Adipocyte (in vitro differentiated cells): ENCODE data around the gene C5.

Source experiments
- DNase-seq: peaks from one replicate; pipeline ENCODE4 v3.0.0-alpha.2; 2015; ENCODE audit warnings: low read depth
- H3K27me3 ChIP-seq: replicated peaks from 2 replicates; pipeline ENCODE4 v1.7.0; 2013; ENCODE audit warnings: mild to moderate bottlenecking, low read length, moderate library complexity; ENCODE audit not compliant: control insufficient read depth, insufficient read depth
- H3K36me3 ChIP-seq: 2 replicates; pipeline ENCODE4 v1.7.0; 2013; ENCODE audit warnings: low read length, mild to moderate bottlenecking, moderate library complexity; ENCODE audit not compliant: control insufficient read depth, insufficient read depth, severe bottlenecking
- H3K4me1 ChIP-seq: 2 replicates; pipeline ENCODE4 v1.7.0; 2013; ENCODE audit warnings: mild to moderate bottlenecking, low read length, moderate library complexity; ENCODE audit not compliant: control insufficient read depth, insufficient read depth
- H3K4me3 ChIP-seq: 2 replicates; pipeline ENCODE4 v1.7.0; 2013; ENCODE audit warnings: mild to moderate bottlenecking, low read length, moderate library complexity
- H3K9ac ChIP-seq: 2 replicates; pipeline ENCODE4 v1.7.0; 2013; ENCODE audit warnings: mild to moderate bottlenecking, low read length, moderate library complexity
- H3K9me3 ChIP-seq: 2 replicates; pipeline ENCODE4 v1.7.0; 2013; ENCODE audit warnings: mild to moderate bottlenecking, low read length, moderate library complexity; ENCODE audit not compliant: control insufficient read depth

The C5 gene

DNA sequence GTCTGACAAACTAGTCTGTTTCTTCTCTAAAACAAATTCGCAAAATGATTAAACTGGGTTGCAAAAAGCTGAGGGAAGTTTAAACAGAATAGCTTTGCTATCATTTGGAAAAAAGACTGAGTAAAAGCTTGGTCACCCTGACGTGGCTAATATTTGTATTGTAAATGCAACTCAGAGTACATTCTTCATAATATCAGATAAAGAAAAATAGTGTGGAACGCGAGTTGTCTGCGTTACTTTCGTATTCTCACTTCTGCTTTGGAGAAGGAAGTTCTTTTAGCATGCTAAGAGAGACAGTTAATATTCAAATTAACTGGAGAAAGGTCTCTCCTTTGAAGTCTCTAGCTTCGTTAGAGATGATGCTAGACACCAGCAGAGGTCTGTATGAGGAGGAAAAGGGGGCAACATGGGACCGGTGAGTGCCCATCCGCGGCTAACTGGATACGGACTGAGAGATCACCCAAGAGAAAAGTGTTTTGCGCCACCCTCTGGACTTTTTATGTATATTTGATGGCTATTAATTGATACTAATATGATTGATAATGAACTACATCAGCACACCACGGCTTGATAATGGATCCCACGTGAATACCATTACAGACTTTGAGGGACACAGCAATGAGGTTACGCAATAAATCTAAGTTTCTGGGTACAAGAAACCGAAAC, 21.8 kb upstream of the C5 start:
- no peak for DNase-seq
- H3K27me3 ChIP-seq: no peaks in the 10 kb centered on the region

DNA sequence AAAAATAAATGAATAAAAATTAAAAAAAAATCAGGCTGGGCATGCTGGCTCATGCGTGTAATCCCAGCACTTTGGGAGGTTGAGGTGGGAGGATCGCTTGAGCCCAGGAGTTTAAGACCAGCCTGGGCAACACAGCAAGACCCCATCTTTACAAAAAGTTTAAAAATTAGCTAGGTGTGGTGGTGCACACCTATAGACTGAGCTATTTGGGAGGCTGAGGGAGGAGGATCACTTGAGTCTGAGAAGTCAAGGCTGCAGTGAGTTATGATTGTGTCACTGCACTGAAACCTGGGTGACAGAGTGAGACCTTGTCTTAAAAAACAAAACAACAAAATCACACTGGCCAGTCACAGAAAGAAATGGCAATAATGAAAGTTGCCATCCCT, 21.3 kb upstream of the C5 start:
- Histone ChIP-seq H3K27me3 (no peaks in the 10 kb centered on the region), H3K9ac (peak overlapping the region; percentile 86), H3K9me3 (peaks cover 4% of the 10 kb centered on the region), H3K4me1 (peaks cover 23% of the 10 kb centered on the region), H3K36me3 (no peaks in the 10 kb centered on the region), H3K4me3 (peak overlapping the region; percentile 95)
- DNase-seq: no peak

More for the DNA sequence above, 21.8 kb upstream of the C5 start:
- H3K4me1 ChIP-seq: peaks cover 23% of the 10 kb centered on the region
- H3K36me3 ChIP-seq: no peaks in the 10 kb centered on the region
- peak overlapping the region; percentile 86 for H3K9ac ChIP-seq
- H3K9me3 ChIP-seq: peaks cover 4% of the 10 kb centered on the region
- peak overlapping the region; percentile 95 for H3K4me3 ChIP-seq

DNA sequence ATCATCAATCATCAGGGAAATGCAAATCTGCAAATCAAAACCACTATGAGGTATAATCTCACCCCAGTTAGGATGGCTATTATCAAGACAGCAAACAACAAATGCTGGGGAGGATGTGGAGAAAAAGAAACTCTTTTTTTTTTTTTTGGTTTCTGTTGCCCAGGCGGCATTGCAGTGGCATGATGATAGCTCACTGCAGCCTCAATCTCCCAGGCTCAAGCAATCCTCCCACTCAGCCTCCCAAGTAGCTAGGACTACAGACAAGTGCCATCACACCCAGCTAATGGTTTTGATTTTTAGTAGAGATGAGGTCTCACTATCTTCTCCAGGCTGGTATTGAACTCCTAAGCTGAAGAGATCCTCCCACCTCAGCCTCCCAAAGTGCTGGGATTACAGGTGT, 19.3 kb upstream of the C5 start:
- Histone ChIP-seq H3K9ac (no peak overlapping the region), H3K27me3 (no peaks in the 10 kb centered on the region), H3K4me1 (peaks cover 19% of the 10 kb centered on the region), H3K4me3 (no peak overlapping the region), H3K36me3 (no peaks in the 10 kb centered on the region), H3K9me3 (peaks cover 4% of the 10 kb centered on the region)
- DNase-seq: no peak

DNA sequence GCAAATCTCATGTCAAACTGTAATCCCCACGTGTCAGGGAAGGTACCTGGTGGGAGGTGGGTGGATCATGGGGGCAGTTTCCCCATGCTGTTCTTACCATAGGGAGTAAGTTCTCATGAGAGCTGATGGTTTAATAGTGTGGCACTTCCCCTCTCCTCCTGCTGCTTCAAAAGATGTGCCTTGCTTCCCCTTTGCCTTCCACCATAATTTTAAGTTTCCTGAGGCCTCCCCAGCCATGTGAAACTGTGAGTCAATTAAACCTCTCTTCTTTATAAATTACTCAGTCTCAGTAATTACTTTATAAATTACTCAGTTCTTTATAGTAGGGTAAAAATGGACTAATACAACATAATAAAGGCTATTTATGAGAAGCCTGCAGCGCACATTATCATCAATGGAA, 17.6 kb upstream of the C5 start:
- no peak for DNase-seq
- H3K36me3 ChIP-seq: no peaks in the 10 kb centered on the region
- H3K9me3 ChIP-seq: peaks cover 4% of the 10 kb centered on the region
- no peak overlapping the region for H3K4me3 ChIP-seq
- H3K9ac ChIP-seq: no peak overlapping the region
- peaks cover 4% of the 10 kb centered on the region for H3K4me1 ChIP-seq
- no peaks in the 10 kb centered on the region for H3K27me3 ChIP-seq

DNA sequence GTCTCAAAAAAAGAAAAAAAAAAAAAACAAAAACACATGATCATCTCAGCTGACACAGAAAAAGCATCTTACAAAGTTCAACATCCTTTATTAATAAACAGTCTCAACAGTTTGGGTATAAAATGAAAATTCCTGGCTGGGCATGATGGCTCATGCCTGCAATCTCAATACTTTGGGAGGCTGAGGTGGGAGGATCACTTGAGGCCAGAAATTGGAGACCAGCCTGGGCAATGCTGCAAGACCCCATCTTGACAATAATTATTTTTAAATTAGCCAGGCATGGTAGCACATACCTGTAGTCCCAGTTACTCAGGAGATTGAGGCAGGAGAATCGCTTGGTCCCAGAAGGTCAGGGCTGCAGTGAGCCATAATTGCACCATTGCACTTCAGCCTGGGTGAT, 16.8 kb upstream of the C5 start:
- H3K36me3 ChIP-seq: no peaks in the 10 kb centered on the region
- H3K9me3 ChIP-seq: peaks cover 4% of the 10 kb centered on the region
- DNase-seq: no peak
- no peaks in the 10 kb centered on the region for H3K4me1 ChIP-seq
- no peak overlapping the region for H3K4me3 ChIP-seq
- H3K9ac ChIP-seq: no peak overlapping the region
- H3K27me3 ChIP-seq: no peaks in the 10 kb centered on the region

DNA sequence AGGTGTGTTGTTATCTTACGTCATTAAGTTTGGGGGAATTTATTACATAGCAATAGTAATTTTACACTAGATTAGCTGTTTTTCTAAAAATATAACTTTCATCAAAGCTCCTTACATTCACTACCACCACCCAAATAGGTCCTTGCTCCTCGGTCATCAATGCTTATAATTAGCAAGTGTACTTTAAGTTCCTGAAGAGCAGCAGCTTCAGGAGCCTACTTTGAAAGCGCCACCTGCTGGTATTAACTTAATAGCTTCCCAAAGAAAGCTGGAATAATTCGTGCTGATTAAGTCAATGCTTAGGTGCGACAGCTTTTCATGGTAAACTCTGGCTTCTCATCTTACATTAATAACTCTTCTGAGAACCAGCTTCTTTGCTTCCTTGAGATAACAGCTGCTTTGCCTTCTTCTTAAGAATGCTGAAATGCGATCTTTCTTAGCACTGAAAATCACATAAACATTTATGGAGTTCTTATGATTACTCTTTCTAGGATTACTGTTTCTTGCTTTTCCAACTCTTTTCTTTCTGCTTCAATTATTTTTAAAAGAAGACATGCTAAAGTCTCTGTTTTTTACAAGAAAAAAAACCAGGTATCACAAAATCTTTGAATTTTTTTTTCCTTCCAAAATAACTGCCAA, 10.0 kb upstream of the C5 start:
- DNase-seq: peak; percentile 92
- peaks cover 3% of the 10 kb centered on the region for H3K4me1 ChIP-seq
- H3K36me3 ChIP-seq: no peaks in the 10 kb centered on the region
- no peak overlapping the region for H3K9ac ChIP-seq
- H3K27me3 ChIP-seq: no peaks in the 10 kb centered on the region
- H3K9me3 ChIP-seq: peaks cover 8% of the 10 kb centered on the region
- H3K4me3 ChIP-seq: peak overlapping the region; percentile 39

DNA sequence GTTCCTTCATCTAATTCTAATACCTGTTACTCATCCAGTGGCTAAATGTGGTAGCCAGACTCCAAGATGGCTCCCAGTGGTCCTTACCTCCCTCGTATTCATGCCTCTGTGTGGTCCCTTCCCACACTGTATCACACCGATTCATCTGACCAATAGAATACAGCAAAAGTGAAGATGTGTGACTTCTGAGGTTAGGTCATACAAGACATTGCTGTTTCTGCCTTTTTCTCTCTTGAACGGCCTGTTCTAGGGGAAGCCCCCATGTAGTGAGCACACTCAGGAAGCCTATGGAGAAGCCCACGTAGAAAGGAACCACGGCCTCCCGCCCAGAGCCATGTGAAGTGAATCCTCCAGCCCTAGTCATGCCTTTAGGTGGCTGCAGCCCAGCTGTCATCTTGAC, 9.4 kb upstream of the C5 start:
- no peak for DNase-seq

DNA sequence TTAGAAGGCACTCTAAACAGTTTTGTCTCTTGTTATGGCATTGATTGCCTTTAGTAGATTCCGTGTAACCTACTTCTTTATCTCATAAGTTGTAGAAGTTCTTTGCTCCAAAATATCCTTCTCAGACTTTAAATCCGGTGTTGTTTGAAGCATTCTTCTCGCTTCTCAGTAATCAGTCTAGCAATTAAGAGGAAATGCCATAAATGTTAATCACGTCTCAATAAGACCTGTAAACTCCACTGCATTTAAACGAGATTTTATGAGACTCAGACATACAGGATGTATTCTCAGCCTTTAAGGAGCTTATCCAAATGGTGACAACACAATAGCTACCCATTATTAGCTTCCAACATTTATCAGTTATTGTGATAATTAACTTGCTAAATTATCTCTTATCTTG, 7.7 kb upstream of the C5 start:
- H3K9ac ChIP-seq: no peak overlapping the region
- H3K4me1 ChIP-seq: peaks cover 3% of the 10 kb centered on the region
- H3K36me3 ChIP-seq: no peaks in the 10 kb centered on the region
- peaks cover 8% of the 10 kb centered on the region for H3K9me3 ChIP-seq
- H3K27me3 ChIP-seq: no peaks in the 10 kb centered on the region
- no peak overlapping the region for H3K4me3 ChIP-seq
- no peak for DNase-seq

More for the DNA sequence above, 9.4 kb upstream of the C5 start:
- H3K4me1 ChIP-seq: peaks cover 3% of the 10 kb centered on the region
- no peak overlapping the region for H3K9ac ChIP-seq
- H3K9me3 ChIP-seq: peaks cover 8% of the 10 kb centered on the region
- H3K4me3 ChIP-seq: no peak overlapping the region
- no peaks in the 10 kb centered on the region for H3K36me3 ChIP-seq
- H3K27me3 ChIP-seq: no peaks in the 10 kb centered on the region

DNA sequence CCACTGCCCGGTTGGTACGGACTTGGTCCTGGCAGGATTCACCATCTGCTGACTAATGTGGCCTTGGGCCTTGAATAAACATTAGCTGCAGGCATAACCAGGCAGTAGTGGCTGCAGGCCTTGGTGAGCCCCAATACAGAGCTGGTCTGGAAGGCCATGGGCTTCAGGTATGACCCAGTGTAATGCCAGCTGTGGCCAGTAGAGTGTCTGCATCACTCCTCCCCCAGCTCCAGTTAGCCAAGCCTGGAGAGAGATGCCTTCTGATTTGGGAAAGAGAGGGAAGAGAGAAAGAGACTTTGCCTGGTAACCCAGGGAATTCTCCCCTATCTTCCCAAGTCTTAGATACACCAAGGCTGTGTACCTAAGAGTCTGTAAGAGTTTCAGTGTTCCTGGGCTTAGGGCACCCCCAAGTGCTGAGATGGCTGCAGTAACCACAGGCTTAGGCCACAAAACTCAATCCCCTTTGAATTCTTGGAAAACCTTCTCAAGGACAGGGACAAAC, 5.6 kb upstream of the C5 start:
- no peak for DNase-seq

DNA sequence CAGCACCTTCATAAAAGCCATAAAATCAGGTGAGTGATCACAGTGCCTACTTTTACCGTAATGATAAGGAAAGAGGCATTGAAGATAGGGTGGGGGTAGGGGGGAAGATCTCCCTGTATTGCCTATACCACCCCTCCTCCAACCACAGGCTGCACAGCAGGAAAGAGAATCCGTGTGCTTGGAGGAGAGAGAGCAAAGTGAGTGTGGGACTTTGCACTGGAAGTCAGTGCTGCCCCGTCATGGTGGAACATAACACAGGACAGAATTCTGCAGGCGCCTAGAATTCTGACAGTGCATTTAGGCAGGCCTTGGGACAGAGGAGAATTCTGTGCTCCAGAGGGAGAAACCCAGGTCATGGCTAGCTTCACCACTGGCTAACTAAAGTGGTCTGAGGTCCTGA, 3.5 kb upstream of the C5 start:
- peaks cover 8% of the 10 kb centered on the region for H3K9me3 ChIP-seq
- no peak for DNase-seq
- no peak overlapping the region for H3K9ac ChIP-seq
- no peak overlapping the region for H3K4me3 ChIP-seq
- H3K36me3 ChIP-seq: no peaks in the 10 kb centered on the region
- no peaks in the 10 kb centered on the region for H3K27me3 ChIP-seq
- no peaks in the 10 kb centered on the region for H3K4me1 ChIP-seq

More for the DNA sequence above, 5.6 kb upstream of the C5 start:
- H3K27me3 ChIP-seq: no peaks in the 10 kb centered on the region
- no peak overlapping the region for H3K9ac ChIP-seq
- H3K4me3 ChIP-seq: no peak overlapping the region
- no peaks in the 10 kb centered on the region for H3K4me1 ChIP-seq
- no peaks in the 10 kb centered on the region for H3K36me3 ChIP-seq
- H3K9me3 ChIP-seq: peaks cover 8% of the 10 kb centered on the region

DNA sequence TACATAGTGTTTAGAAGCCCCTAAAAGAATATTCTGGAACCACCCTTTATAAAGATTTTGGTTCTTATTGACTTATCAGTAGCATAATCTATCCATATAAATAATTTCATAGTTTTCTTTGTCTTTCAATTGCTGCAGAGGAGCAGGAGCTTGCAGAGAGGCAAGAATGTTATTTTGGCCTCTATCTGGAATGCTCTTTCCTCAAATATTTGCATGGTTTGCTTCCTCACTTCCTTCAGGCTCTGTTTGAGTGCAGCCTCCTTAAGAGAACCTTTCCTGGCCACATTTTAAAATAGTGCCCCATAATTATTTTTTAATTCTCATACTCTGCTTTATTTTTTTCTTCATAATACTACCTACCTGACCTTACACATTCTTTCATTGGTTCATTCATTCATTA, 1.5 kb downstream of the C5 start:
- H3K27me3 ChIP-seq: no peaks in the 10 kb centered on the region
- no peaks in the 10 kb centered on the region for H3K9me3 ChIP-seq
- no peak overlapping the region for H3K4me3 ChIP-seq
- H3K9ac ChIP-seq: no peak overlapping the region
- no peaks in the 10 kb centered on the region for H3K4me1 ChIP-seq
- H3K36me3 ChIP-seq: no peaks in the 10 kb centered on the region
- DNase-seq: peak; percentile 52
